C4-2B (cell line): Measurements from ENCODE around the gene THAP8.

ENCODE experiments used
- ZFX ChIP-seq: fragments of 450-650 bp; IDR thresholded peaks from 2 replicates; pipeline ENCODE4 v1.6.1; 2017
- TF ChIP-seq, protein P1 (sequence below): fragments of 450-650 bp; conservative IDR thresholded peaks from 2 replicates; pipeline ENCODE4 v1.5.1; 2017; ENCODE audit warnings: mild to moderate bottlenecking

DNA sequence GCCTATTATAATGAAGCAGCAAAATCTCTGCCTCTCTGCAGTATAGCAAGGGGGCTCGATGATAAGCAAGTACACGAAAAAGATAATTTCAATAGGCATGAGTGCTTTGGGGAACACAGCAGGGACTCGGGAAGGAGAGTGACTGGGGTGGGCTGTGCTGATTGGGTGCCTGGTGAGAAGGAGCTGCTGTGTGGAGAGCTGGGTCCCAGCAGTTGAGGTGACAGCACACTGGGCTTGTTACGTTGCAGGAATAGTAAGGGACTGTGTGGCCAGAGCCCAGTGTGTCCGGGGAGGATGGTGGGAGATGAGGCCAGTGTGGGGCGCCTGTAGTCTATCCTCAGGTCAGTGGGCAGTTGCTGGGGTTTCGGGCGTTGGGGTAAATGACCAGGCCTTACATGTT lies 18.0 kb upstream of the THAP8 start:
- TF ChIP-seq, protein P1, sequence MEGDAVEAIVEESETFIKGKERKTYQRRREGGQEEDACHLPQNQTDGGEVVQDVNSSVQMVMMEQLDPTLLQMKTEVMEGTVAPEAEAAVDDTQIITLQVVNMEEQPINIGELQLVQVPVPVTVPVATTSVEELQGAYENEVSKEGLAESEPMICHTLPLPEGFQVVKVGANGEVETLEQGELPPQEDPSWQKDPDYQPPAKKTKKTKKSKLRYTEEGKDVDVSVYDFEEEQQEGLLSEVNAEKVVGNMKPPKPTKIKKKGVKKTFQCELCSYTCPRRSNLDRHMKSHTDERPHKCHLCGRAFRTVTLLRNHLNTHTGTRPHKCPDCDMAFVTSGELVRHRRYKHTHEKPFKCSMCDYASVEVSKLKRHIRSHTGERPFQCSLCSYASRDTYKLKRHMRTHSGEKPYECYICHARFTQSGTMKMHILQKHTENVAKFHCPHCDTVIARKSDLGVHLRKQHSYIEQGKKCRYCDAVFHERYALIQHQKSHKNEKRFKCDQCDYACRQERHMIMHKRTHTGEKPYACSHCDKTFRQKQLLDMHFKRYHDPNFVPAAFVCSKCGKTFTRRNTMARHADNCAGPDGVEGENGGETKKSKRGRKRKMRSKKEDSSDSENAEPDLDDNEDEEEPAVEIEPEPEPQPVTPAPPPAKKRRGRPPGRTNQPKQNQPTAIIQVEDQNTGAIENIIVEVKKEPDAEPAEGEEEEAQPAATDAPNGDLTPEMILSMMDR = no peak
- TF ChIP-seq ZFX = no peak
